Stimulated activated CD8-positive, alpha-beta memory T cell treated with anti-CD3 and anti-CD28 coated beads, Interleukin-4, amount 100 ng/mL, for 48 hours (primary cell): Measurements from ENCODE around the gene TBCD.
A peak's percentile ranks its signal among the peaks of the same experiment; 100 is the strongest.
"Not testable (repeated sequence)": the region's sequence is repeated elsewhere in the genome, so short reads cannot be mapped to it uniquely, and the experiment has no call there.

Source experiments
- DNase-seq: peaks from one replicate; pipeline ENCODE4 v3.0.0-alpha.2; 2020

Gene TBCD

DNA sequence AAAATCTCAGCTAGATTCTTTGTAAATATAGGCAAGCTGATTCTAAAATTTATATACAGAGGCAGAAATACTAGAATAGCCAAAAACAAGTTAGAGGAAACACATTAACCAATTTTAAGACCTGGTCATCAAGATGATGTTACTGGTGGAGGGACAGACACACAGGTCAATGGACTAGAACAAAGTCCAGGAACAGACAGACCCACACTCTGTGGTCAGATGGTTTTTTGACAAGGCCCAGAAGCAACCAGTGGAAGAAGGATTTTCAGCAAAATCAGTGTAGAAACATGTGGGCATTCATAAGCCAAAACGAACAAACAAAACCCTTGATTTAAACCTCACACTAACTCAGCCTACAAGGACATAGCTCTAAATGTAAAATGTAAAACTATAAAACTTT is 227.9 kb downstream of the TBCD start:
- DNase-seq = no peak

DNA sequence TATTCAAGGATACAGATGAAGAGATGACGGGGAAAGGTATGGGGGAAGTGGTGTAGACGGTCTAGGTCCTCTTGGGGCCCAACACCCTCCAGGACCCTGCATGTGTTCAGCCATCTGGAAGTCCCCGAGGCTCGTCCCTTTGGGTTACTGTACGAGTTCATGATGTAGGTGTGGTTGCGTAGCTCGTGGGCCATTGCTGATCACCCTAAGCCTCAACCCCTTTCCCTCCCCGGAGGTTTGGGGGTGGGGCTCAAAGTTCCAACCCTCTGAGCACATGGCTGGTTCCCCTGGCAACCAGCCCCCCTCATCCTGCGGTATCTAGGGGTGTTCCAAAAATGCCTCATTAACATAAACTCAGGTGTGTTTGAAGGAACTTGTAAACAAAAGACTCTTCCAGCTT is 228.8 kb downstream of the TBCD start:
- no peak for DNase-seq

DNA sequence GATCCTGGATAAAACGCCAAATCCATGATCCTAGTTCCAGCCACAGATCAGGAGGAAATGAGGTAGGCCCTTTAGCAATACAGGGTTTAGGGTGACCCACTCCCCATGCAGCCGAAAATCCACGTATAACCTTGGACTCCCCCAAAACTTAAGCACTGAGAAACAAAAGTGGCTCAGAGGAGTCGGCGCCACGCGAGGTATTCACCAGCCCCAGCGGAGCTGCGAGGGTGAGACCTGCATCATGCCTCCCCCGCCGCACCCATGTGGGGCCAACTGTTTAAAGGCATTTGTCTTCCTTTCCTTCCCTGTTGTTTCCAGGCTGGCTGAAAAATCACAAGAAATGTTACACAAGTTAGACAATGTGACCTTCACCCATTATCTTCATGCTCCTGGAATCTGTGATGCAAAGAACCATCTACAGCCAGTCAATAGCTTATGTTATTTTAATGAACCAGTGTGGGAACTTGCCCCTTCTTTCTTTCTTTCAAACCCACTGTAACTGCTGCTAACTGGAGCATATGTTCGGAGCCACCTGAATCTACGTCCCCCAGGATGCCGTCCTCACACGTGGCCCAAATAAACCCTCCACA is 229.4 kb downstream of the TBCD start:
- DNase-seq = no peak

DNA sequence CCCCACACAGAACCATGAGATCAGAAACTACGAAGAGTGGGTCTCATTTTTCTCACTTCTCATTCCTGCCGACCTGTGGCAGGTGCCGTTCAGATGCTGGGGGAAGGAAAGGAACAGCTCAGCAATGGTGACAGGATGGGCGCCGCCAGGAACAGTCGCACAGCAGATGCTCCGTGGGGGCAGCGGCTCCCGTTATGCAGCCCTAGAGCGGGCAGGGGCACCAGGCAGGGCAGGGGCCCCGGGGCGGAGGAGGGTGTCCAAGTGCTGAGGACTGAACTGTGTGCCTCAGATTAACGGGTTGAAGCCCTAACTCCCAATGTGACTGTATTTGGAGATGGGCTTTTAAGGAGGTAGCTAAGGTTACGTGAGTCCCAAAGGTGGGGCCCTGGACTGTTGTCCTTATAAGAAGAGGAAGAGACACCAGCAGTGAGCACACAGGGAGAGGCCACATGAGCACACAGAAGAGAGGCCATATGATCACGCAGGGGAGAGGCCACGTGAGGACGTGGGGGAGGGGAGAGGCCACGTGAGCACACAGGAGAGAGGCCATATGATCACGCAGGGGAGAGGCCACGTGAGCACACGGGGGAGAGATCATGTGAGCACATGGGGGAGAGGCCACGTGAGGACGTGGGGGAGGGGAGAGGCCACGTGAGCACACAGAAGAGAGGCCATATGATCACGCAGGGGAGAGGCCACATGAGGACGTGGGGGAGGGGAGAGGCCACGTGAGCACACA is 231.8 kb downstream of the TBCD start:
- DNase-seq = no peak

- not testable (repeated sequence) for DNase-seq
These were observed 232.4 kb downstream of the TBCD start for GRCh38 chr17:82984249-82984617.

- no peak for DNase-seq
These were observed 233.0 kb downstream of the TBCD start for GRCh38 chr17:82984751-82985427.

DNA sequence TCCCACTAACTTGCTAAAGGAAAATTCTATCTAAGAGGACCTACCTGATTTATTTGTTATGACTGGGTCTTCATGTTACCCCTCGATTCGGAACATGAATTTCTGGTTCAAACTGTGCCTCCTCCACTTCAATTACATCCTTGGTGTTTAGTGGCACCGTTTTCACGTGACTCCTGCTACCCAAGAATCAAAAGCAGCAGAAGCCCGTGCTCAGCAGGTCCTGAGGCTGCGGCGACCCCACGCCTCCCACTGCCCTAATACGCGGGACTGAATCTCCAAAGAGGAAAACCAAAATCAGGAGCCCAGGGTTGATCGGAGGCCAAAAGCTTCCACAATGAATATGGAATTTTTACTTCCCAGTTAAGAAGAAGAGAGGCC is 233.6 kb downstream of the TBCD start:
- no peak for DNase-seq

DNA sequence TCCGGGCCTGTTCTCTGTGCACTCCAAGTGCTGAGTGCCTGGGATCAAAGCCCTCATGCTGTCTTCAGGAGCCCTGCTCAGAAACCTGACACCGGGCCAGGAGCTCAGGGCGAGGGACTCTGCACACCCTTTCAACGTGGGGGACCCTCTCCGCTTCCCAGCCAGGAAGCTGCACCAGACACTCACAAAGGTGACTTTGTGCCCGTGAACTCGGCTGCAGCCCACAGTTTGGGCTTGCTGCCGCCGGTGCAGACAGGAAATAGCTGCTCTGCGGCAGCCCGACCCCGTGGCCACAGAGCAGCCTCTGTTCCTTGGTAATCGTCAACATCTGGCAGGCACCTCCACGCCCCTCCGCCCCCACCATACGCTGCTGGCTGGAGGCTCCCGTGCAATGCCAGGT is 234.1 kb downstream of the TBCD start:
- peak; percentile 68 for DNase-seq

DNA sequence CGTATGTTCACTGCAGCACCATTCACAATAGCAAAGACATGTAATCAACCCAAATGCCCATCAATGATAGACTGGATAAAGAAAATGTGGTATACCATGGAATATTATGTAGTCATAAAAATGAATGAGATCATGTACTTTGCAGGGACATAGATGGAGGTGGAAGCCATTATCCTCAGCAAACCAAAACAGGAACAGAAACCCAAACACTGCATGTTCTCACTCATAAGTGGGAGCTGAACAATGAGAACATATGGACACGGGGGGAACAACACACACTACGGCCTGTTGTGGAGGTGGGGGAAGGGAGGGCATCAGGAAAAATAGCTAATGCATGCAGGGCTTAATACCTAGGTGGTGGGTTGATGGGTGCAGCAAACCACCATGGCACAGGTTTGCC is 237.2 kb downstream of the TBCD start:
- DNase-seq = not testable (repeated sequence)

- DNase-seq = no peak
These were observed 238.0 kb downstream of the TBCD start for GRCh38 chr17:82989881-82990280.

DNA sequence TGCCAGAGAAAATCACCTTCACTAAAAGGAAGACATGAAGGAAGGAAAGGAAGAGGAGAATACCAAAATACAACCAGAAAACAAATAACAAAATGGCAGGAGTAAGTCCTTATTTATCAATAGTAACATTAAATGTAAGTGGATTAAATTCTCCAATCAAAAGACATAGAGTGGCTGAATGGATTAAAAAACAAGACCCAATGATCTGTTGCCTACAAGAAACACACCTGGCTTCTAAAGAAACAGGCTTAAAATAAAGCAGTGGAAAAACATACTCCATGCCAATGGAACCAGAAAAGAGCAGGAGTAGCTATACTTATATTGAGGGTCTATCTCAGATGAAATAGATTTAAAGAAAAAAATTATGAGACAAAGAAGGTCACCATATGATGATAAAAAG is 241.1 kb downstream of the TBCD start:
- DNase-seq = no peak
